HFF-Myc (cell line): Measurements from ENCODE around the gene FSIP1.

Source experiments
- DNase-seq: peaks from one replicate; pipeline ENCODE4 v3.0.0-alpha.2; 2011; ENCODE audit warnings: low read depth; ENCODE audit errors: extremely low read depth
- H3K4me3 ChIP-seq: replicated peaks from 2 replicates; pipeline ENCODE4 v1.5.1; 2011; ENCODE audit warnings: low read depth, mild to moderate bottlenecking, control low read depth, low read length
- TF ChIP-seq, protein P1 (sequence below): IDR thresholded peaks from 2 replicates; pipeline ENCODE4 v1.5.1; 2012; ENCODE audit warnings: mild to moderate bottlenecking, low read depth, low read length, control low read depth; ENCODE audit errors: missing control alignments

Gene FSIP1

DNA sequence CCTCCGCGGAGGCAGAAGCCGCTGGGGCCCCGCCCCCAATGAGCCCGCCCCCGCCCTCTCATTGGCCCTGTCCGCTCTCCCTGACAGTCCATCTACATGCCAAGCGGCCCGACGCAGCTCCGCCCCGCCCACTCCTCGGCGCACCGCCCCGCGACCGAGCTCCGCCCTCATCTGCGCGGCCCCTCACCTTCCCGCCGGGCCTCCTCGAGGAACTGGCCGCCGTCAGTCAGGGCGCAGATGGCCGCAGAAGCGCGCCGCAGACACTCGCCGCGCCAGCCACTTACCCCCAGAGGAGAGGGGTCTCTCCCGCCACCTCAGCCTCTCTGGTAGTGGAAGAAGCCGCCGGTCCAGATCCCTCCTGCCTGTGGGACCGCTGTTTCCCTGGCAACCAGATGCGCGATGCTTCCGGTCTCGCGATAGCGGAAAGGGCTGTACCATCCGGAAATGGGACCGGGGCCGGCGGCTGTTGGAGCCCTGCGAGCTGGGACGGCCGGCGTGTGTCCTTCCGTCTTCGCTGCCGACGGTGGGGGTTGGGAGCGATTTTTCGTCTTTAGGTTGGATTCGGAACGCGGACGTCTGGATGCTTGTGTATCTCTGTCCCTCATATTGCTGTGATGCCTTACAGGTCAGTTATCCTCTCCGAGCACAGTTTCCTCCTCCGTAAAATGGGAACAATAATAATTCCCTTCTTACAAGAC lies at the start of gene FSIP1:
Gene FSIP1 (minus strand): TSS at position 401 of the 698 bp plus-strand sequence. CDS start 6,317 bp downstream, outside the sequence.
- H3K4me3 ChIP-seq: peak within 1 kb of the TSS; percentile 83
- TF ChIP-seq, protein P1, sequence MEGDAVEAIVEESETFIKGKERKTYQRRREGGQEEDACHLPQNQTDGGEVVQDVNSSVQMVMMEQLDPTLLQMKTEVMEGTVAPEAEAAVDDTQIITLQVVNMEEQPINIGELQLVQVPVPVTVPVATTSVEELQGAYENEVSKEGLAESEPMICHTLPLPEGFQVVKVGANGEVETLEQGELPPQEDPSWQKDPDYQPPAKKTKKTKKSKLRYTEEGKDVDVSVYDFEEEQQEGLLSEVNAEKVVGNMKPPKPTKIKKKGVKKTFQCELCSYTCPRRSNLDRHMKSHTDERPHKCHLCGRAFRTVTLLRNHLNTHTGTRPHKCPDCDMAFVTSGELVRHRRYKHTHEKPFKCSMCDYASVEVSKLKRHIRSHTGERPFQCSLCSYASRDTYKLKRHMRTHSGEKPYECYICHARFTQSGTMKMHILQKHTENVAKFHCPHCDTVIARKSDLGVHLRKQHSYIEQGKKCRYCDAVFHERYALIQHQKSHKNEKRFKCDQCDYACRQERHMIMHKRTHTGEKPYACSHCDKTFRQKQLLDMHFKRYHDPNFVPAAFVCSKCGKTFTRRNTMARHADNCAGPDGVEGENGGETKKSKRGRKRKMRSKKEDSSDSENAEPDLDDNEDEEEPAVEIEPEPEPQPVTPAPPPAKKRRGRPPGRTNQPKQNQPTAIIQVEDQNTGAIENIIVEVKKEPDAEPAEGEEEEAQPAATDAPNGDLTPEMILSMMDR: no peak
- DNase-seq: peak; percentile 93

DNA sequence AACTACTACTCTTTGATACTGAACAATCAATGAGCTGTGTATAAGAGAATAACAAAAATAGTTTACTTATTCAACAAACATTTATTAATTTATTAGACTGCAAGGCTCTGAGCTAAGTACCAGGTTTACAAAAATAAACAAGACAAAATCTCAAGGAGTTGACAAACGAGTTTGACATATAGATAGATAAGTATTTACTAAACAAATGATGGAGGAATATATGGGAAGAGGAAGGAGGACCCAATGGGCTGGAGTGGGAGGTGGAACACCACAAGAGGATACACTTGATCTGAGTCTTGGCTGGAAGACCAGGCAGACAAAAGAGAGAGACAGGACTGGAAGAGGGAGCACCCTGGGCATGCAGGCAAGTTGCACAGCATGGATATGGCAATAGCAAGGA lies 47.5 kb upstream of the FSIP1 start:
- TF ChIP-seq, protein P1: no peak
- no peak for DNase-seq
- H3K4me3 ChIP-seq: no peak overlapping the region

DNA sequence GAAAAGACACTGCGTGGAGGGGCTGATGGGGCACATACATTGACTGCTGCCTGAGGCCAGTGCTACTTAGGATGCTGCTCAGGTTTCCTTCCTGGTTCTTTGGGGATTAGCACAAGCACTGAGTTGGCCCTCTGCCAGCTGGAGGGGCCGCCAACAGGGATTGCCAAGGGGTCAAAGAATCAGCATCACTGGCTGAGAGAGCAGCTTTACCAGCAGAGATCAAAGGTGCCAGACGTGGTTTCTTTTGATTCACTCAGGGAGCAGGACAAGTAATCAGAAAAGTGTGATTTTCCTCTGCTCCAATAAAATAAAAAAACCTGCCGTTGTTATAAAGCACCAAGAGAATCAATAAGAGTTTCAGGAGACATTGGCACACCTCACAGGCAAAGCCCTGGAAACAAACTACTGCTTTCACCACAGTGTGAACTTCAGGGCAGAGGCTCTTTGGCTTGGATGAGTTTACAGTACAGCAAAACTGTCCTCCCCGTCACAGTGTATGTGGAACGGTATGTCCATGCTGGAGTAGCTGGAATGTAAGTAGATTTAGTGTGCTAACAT lies 45.8 kb upstream of the FSIP1 start:
- TF ChIP-seq, protein P1: no peak
- DNase-seq: no peak
- no peak overlapping the region for H3K4me3 ChIP-seq

DNA sequence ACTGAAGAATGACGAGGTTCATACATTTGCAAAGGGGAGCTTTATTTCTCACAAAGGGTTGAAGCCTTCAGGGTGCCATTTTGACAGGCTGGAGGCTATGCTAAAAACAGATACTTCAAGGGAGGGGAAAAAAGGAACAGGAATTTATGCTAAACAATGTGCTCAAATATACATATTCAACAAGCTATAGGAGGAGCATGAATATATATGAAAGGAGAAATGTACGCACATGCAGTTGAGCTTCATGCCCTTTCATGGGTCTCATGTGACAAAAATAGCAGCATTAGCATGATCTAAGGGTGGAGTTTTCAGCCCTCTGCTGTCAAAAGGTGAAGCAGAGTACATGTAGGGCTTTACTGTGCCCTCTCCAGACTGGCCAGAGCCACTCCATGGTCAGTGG lies 44.3 kb upstream of the FSIP1 start:
- H3K4me3 ChIP-seq: no peak overlapping the region
- no peak for DNase-seq
- TF ChIP-seq, protein P1: no peak

DNA sequence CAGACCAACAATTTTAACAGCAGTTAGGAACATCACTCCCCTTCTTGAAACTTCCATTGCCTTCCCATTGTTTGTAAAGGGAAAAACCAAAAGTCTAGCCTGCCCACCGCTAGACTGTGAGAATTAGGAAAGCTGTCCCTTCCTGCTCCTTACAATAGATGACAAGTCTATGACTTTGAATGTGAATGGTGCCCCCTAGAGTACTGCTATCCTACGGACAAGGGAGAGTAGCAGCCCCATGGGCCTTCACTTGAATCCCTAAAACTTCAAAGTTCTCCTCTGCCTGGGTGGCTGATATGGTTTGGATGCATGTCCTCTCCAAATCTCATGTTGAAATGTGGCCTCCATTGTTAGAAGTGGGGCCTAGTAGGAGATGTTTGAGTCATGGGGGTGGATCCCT lies 41.0 kb upstream of the FSIP1 start:
- TF ChIP-seq, protein P1: no peak
- no peak overlapping the region for H3K4me3 ChIP-seq
- DNase-seq: no peak

DNA sequence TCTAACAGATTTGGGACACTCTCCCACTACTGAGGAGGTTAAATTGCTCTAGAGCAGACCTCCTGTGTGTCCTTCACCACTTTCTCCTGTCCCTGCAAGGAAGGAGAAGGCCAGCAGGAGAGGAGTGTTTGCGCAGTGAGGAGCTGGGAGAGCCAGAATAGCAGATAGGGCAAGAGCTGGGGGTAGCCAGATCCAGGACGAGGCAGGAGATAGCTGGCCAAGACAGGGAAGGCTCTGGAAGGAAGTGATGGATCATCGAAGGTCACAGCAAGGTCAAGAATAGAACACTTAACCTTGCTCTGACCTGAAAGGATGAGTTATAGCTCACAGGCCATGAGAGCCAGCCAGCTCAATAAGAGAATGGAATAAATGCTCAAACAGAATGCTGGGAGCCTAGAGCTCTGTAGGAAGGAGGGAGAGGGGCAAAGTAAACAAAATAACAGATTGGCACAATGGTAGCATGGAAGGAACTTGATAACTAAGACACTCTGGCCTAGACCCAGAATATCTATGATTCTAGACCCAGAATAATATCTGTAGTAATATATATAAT lies 37.5 kb upstream of the FSIP1 start:
- H3K4me3 ChIP-seq: no peak overlapping the region
- no peak for DNase-seq
- TF ChIP-seq, protein P1: no peak
